H1 (cell line): ENCODE results near the gene AURKB. TPM values are rescaled to one million over a fixed set of nuclear protein-coding genes. Genes with fewer than 3 reads are reported as not detected.

Experiments used
- CTCF ChIA-PET: fragments of 300-600 bp; sonication (Branson Sonifier 250); formaldehyde crosslinking; loops from one replicate; lab custom pipeline; 2021; ENCODE audit not compliant: partially characterized antibody; lab: Charles Lee
- POLR2A ChIA-PET: fragments of 300-600 bp; sonication (Branson Sonifier 250); formaldehyde crosslinking; loops from one replicate; lab custom pipeline; 2021; ENCODE audit warnings: inconsistent platforms; ENCODE audit not compliant: partially characterized antibody; lab: Charles Lee
- DNase-seq, 2 experiments: peaks; one replicate each; pipeline versions ENCODE4 v3.0.0 to v3.0.0-alpha.2; 2010 to 2022; ENCODE audit warnings: low spot score in 2 of 2, low read depth in 1 of 2, mixed read lengths in 1 of 2
- FAIRE-seq: peaks from 2 replicates; lab custom pipeline; 2011; peaks lifted over from hg19 to GRCh38; lab: Jason Lieb, UNC
- H2AFZ ChIP-seq: 2 replicates; pipeline ENCODE4 v1.8.1; 2012; ENCODE audit warnings: low read length, inconsistent platforms
- H2AK5ac ChIP-seq: 2 replicates; pipeline ENCODE4 v1.6.1; 2013; ENCODE audit warnings: low read depth, low read length
- H2BK120ac ChIP-seq: replicated peaks from 2 replicates; pipeline ENCODE3; 2013; ENCODE audit warnings: low read depth, low read length, inconsistent platforms
- H2BK12ac ChIP-seq: 2 replicates; pipeline ENCODE4 v1.6.1; 2013; ENCODE audit warnings: low read depth, low read length
- H2BK15ac ChIP-seq: 2 replicates; pipeline ENCODE4 v1.6.1; 2013; ENCODE audit warnings: low read length
- H2BK20ac ChIP-seq: 2 replicates; pipeline ENCODE4 v1.6.1; 2013; ENCODE audit warnings: low read length
- H2BK5ac ChIP-seq: 2 replicates; pipeline ENCODE4 v1.6.1; 2013; ENCODE audit warnings: low read depth, low read length
- H3K14ac ChIP-seq: 2 replicates; pipeline ENCODE4 v1.6.1; 2013; ENCODE audit warnings: inconsistent platforms; ENCODE audit not compliant: insufficient read length
- H3K18ac ChIP-seq: 2 replicates; pipeline ENCODE4 v1.6.1; 2013; ENCODE audit warnings: low read length; ENCODE audit errors: extremely low read depth
- H3K23ac ChIP-seq: 2 replicates; pipeline ENCODE4 v1.6.1; 2013; ENCODE audit warnings: inconsistent platforms; ENCODE audit not compliant: insufficient read length
- H3K23me2 ChIP-seq: 2 replicates; pipeline ENCODE4 v1.6.1; 2013; ENCODE audit warnings: low read depth, low read length
- H3K27ac ChIP-seq: 2 replicates; pipeline ENCODE4 v1.6.1; 2011; ENCODE audit warnings: low read depth, low read length, inconsistent platforms
- H3K27me3 ChIP-seq, 4 experiments: replicated peaks in 1 of 4; 1 replicate in 1 of 4; 2 replicates in 3 of 4; pipeline versions ENCODE4 v1.6.1 to v1.8.1; 2011 to 2013; ENCODE audit warnings: low read length in 3 of 4, mild to moderate bottlenecking in 3 of 4, inconsistent platforms in 2 of 4, mixed read lengths in 2 of 4, moderate library complexity in 1 of 4; ENCODE audit not compliant: control insufficient read depth in 3 of 4, insufficient read depth in 3 of 4; ENCODE audit errors: extremely low read depth in 1 of 4
- H3K36me3 ChIP-seq, 4 experiments: 2 replicates each; pipeline versions ENCODE4 v1.6.1 to v1.8.1; 2011 to 2013; ENCODE audit warnings: mild to moderate bottlenecking in 4 of 4, low read length in 3 of 4, moderate library complexity in 2 of 4, control low read depth in 1 of 4, inconsistent platforms in 1 of 4; ENCODE audit not compliant: insufficient read depth in 4 of 4, control insufficient read depth in 2 of 4
- H3K4ac ChIP-seq: replicated peaks from 2 replicates; pipeline ENCODE3; 2013; ENCODE audit warnings: low read length, low read depth, mixed read lengths, inconsistent platforms; ENCODE audit not compliant: insufficient read length
- H3K4me1 ChIP-seq, 4 experiments: replicated peaks in 1 of 4; 1 replicate in 1 of 4; 2 replicates in 3 of 4; pipeline versions ENCODE4 v1.6.1 to v1.8.1; 2011 to 2013; ENCODE audit warnings: low read length in 3 of 4, inconsistent platforms in 2 of 4, mixed read lengths in 1 of 4; ENCODE audit not compliant: insufficient read depth in 4 of 4, control insufficient read depth in 3 of 4
- H3K4me2 ChIP-seq, 2 experiments: 2 replicates each; pipeline versions ENCODE4 v1.6.1 to v1.8.1; 2011 to 2013; ENCODE audit warnings: low read depth in 2 of 2, low read length in 2 of 2, control low read depth in 1 of 2, inconsistent platforms in 1 of 2, mild to moderate bottlenecking in 1 of 2; ENCODE audit not compliant: insufficient read depth in 1 of 2
- H3K4me3 ChIP-seq, 4 experiments: fragments of 200-600, 300-600 bp in 1 of 4; sonication (generic), shearing (Covaris generic), sonication (Bioruptor Twin) in 1 of 4; 2 replicates each; pipeline versions ENCODE4 v1.5.1 to v1.8.1; 2011 to 2016; ENCODE audit warnings: low read length in 4 of 4, low read depth in 3 of 4, control low read depth in 2 of 4, inconsistent platforms in 2 of 4, mild to moderate bottlenecking in 2 of 4, mixed read lengths in 1 of 4, moderate library complexity in 1 of 4; ENCODE audit not compliant: insufficient read depth in 2 of 4; ENCODE audit errors: extremely low read depth in 1 of 4
- H3K56ac ChIP-seq: replicated peaks from 2 replicates; pipeline ENCODE3; 2013; ENCODE audit warnings: low read depth, mild to moderate bottlenecking, mixed read lengths, low read length, inconsistent platforms; ENCODE audit not compliant: insufficient read length
- H3K79me1 ChIP-seq: 2 replicates; pipeline ENCODE4 v1.6.1; 2013; ENCODE audit warnings: low read depth, low read length, control low read depth
- H3K79me2 ChIP-seq, 2 experiments: 2 replicates each; pipeline versions ENCODE4 v1.6.1 to v1.8.1; 2012 to 2013; ENCODE audit warnings: low read length in 2 of 2, mild to moderate bottlenecking in 2 of 2, inconsistent platforms in 1 of 2; ENCODE audit not compliant: insufficient read depth in 2 of 2, control insufficient read depth in 1 of 2
- H3K9ac ChIP-seq, 4 experiments: replicated peaks in 1 of 4; 1 replicate in 1 of 4; 2 replicates in 3 of 4; pipeline versions ENCODE4 v1.6.1 to v1.8.1; 2011 to 2013; ENCODE audit warnings: low read depth in 3 of 4, low read length in 3 of 4, control low read depth in 2 of 4, mild to moderate bottlenecking in 2 of 4, moderate library complexity in 2 of 4, inconsistent platforms in 1 of 4; ENCODE audit errors: extremely low read depth in 1 of 4
- H3K9me3 ChIP-seq, 2 experiments: 2 replicates each; pipeline versions ENCODE4 v1.6.1 to v1.8.1; 2012 to 2013; ENCODE audit warnings: mild to moderate bottlenecking in 2 of 2, moderate library complexity in 2 of 2, control low read depth in 1 of 2, inconsistent platforms in 1 of 2, low read depth in 1 of 2, low read length in 1 of 2, mixed read lengths in 1 of 2; ENCODE audit not compliant: insufficient read depth in 2 of 2
- H4K20me1 ChIP-seq, 2 experiments: replicated peaks in 1 of 2; 2 replicates each; pipeline versions ENCODE3 to v1.8.1; 2011 to 2013; ENCODE audit warnings: inconsistent platforms in 2 of 2, low read length in 2 of 2, mild to moderate bottlenecking in 1 of 2; ENCODE audit not compliant: insufficient read depth in 2 of 2, control insufficient read depth in 1 of 2
- H4K5ac ChIP-seq: 2 replicates; pipeline ENCODE4 v1.6.1; 2013; ENCODE audit warnings: low read length, low read depth, mixed read lengths, inconsistent platforms; ENCODE audit not compliant: insufficient read length
- H4K8ac ChIP-seq: 2 replicates; pipeline ENCODE4 v1.8.0; 2013; ENCODE audit warnings: mild to moderate bottlenecking, moderate library complexity, low read length, inconsistent platforms; ENCODE audit not compliant: insufficient read depth; ENCODE audit errors: extremely low read depth
- H4K91ac ChIP-seq: replicated peaks from 2 replicates; pipeline ENCODE3; 2013; ENCODE audit warnings: low read length, mixed read lengths, inconsistent platforms; ENCODE audit not compliant: insufficient read length
- BACH1 ChIP-seq: IDR thresholded peaks from 2 replicates; pipeline ENCODE4 v1.6.1; 2012; ENCODE audit warnings: low read length, improper control_type of control experiment
- CHD1 ChIP-seq: IDR thresholded peaks from 2 replicates; pipeline ENCODE4 v1.6.1; 2012; ENCODE audit warnings: low read depth, low read length, improper control_type of control experiment
- CTBP2 ChIP-seq: IDR thresholded peaks from 2 replicates; pipeline ENCODE4 v1.7.0; 2011; ENCODE audit warnings: borderline replicate concordance, mild to moderate bottlenecking, moderate library complexity, mixed read lengths, low read length; ENCODE audit not compliant: insufficient read depth, insufficient read length
- EP300 ChIP-seq, 2 experiments: IDR thresholded peaks; 1 replicate in 1 of 2; 2 replicates in 1 of 2; pipeline ENCODE4 v1.6.1; 2011 to 2012; ENCODE audit warnings: low read depth in 2 of 2, low read length in 2 of 2, mild to moderate bottlenecking in 2 of 2, borderline replicate concordance in 1 of 2, inconsistent platforms in 1 of 2, moderate library complexity in 1 of 2
- FOSL1 ChIP-seq: IDR thresholded peaks from 2 replicates; pipeline ENCODE4 v1.6.1; 2011; ENCODE audit warnings: mild to moderate bottlenecking, low read depth, low read length, moderate library complexity; ENCODE audit not compliant: insufficient read depth
- PHF8 ChIP-seq: fragments of 200-600 bp; sonication (generic); conservative IDR thresholded peaks from 2 replicates; pipeline ENCODE4 v1.7.1; 2012; ENCODE audit warnings: low read depth, mild to moderate bottlenecking, inconsistent platforms, low read length, moderate library complexity
- POLR2A ChIP-seq, 2 experiments: IDR thresholded peaks; 1 replicate in 1 of 2; 2 replicates in 1 of 2; pipeline ENCODE4 v1.6.1; 2011; ENCODE audit warnings: low read depth in 2 of 2, low read length in 2 of 2, mild to moderate bottlenecking in 2 of 2; ENCODE audit errors: control extremely low read depth in 1 of 2
- RAD21 ChIP-seq, 2 experiments: IDR thresholded peaks in 1 of 2; conservative IDR thresholded peaks in 1 of 2; 2 replicates each; pipeline ENCODE4 v1.6.1; 2011; ENCODE audit warnings: low read depth in 2 of 2, low read length in 2 of 2, improper control_type of control experiment in 1 of 2, inconsistent platforms in 1 of 2, mild to moderate bottlenecking in 1 of 2, moderate library complexity in 1 of 2
- SP4 ChIP-seq: IDR thresholded peaks from 2 replicates; pipeline ENCODE4 v1.6.1; 2012; ENCODE audit warnings: low read length, inconsistent platforms
- TEAD4 ChIP-seq: IDR thresholded peaks from 2 replicates; pipeline ENCODE4 v1.6.1; 2012; ENCODE audit warnings: low read depth, low read length, inconsistent platforms, mixed read lengths
- YY1 ChIP-seq: IDR thresholded peaks from 2 replicates; pipeline ENCODE4 v1.6.1; 2011; ENCODE audit warnings: low read depth, mild to moderate bottlenecking, low read length
- WGBS, 2 experiments: shearing (Covaris generic) in 1 of 2; methylation state at CpG; one replicate each; pipeline versions ENCODE4 v1.1.6 to v1.1.7; 2013 to 2015; ENCODE audit warnings: low lambda C conversion rate in 2 of 2, mixed read lengths in 2 of 2, inconsistent platforms in 1 of 2, low coverage in 1 of 2, missing lambda C conversion rate in 1 of 2; ENCODE audit not compliant: insufficient replicate concordance in 2 of 2, insufficient coverage in 1 of 2, insufficient read length in 1 of 2; ENCODE audit errors: extremely low coverage in 1 of 2, missing lambda C conversion rate in 1 of 2; 5-methylcytosine and 5-hydroxymethylcytosine counted together
- polyA plus RNA-seq, 7 experiments: library from polyadenylated mRNA; depleted of rRNA in 3 of 7; stranded (reverse) in 5 of 7; unstranded in 2 of 7; fragments of >200 nt in 5 of 7; fragments of 200-250 nt in 2 of 7; gene quantifications; 1 replicate in 5 of 7; 2 replicates in 1 of 7; 4 replicates in 1 of 7; pipeline versions ENCODE4 v1.2.1 to v1.2.3, GENCODE V29; 2011 to 2013; ENCODE audit warnings: missing spikeins in 2 of 7, mixed read lengths in 2 of 7
- total RNA-seq: library from RNA; stranded (reverse); fragmentation: NEBNext Ultra II Directional; extraction: Animal tissue kit (Norgen Biotek cat#: 25700); gene quantifications from 2 replicates; pipeline ENCODE4 v1.2.1, GENCODE V29; 2021

Gene AURKB
- total and polyA plus RNA-seq, 2 of the 8 experiments (the other 6 are each of a cell fraction or from before 2014, with no cell fraction given), result 102 to 160 TPM

- CTCF ChIA-PET, result interaction anchor here (0.5 to 4.1 kb wide), 15 partner anchors 10 to 160 kb away, joined by 3 to 26 read pairs (median 4); no protein-coding TSS in a partner anchor
- TF ChIP-seq EP300 (IDR thresholded peaks at IDR 0.05; ENCODE audit: borderline replicate concordance in 1 of 2, low read depth in 2 of 2, low read length in 2 of 2), result no peak
- TF ChIP-seq CHD1, result no peak
- TF ChIP-seq CTBP2, result no peak
- no peak for TF ChIP-seq BACH1
- no peak for TF ChIP-seq YY1
- TF ChIP-seq SP4, result peak; percentile 67; the same call in 1 of the 2 replicates
- peak; percentile 71 for TF ChIP-seq TEAD4
- TF ChIP-seq PHF8, result no peak; the same call in 1 of the 2 replicates
- peak in 1 of 2 experiments; percentile 10; a peak in 1 of 3 replicates for TF ChIP-seq POLR2A (IDR thresholded peaks at IDR 0.05; ENCODE audit: control extremely low read depth in 1 of 2, low read depth in 2 of 2, low read length in 2 of 2)
- TF ChIP-seq RAD21 (IDR thresholded peaks at IDR 0.05 in 1 of 2, conservative IDR thresholded peaks at IDR 0.05 in 1 of 2; ENCODE audit: low read depth in 2 of 2, low read length in 2 of 2), result no peak
- no peak for TF ChIP-seq FOSL1
Observed at GRCh38 chr17:8221663-8222379, 11.4 kb upstream of the AURKB start.

More at GRCh38 chr17:8221663-8222379, 11.4 kb upstream of the AURKB start:
- no peak overlapping the region for H2AK5ac ChIP-seq
- H4K20me1 ChIP-seq, result peaks cover 2% of the 10 kb centered on the region in 2 experiments
- peak overlapping the region; percentile 17; the same call in 1 of the 2 replicates for H2AFZ ChIP-seq
- peak overlapping the region; percentile 45 for H4K91ac ChIP-seq
- POLR2A ChIA-PET, result interaction anchor here (0.8 to 53.4 kb wide), 17 partner anchors 13 to 160 kb away, joined by 3 to 1521 read pairs (median 6); partner anchors contain the start of genes AURKB, BORCS6, CTC1 and PFAS
- H3K9ac ChIP-seq, result peak overlapping the region in 3 of 4 experiments; percentile 67 to 84 (median 74); a peak in 6 of 7 replicates
- H3K27ac ChIP-seq, result peak overlapping the region; percentile 33
- peak overlapping the region; percentile 72 for H2BK5ac ChIP-seq
- peaks cover 19% of the 10 kb centered on the region for H3K23me2 ChIP-seq
- H2BK15ac ChIP-seq, result no peak overlapping the region
- no peak overlapping the region; the same call in 1 of the 2 replicates for H2BK12ac ChIP-seq
- H4K8ac ChIP-seq, result peak overlapping the region; percentile 79; the same call in 1 of the 2 replicates
- no peaks in the 10 kb centered on the region for H3K79me1 ChIP-seq
- H3K36me3 ChIP-seq, result no peaks in the 10 kb centered on the region
- DNase-seq (peak; percentile 79 to 98), FAIRE-seq (peak; percentile 45)
- peaks cover 0 to 10% (median under 1%) of the 10 kb centered on the region in 4 experiments; a peak in 4 of 7 replicates for H3K4me1 ChIP-seq
- H3K14ac ChIP-seq, result no peak overlapping the region
- H3K4me3 ChIP-seq, result peak overlapping the region; percentile 67 to 97 (median 88)
- peak overlapping the region; percentile 89 to 96 for H3K4me2 ChIP-seq
- H3K4ac ChIP-seq, result no peak overlapping the region
- no peak overlapping the region for H3K23ac ChIP-seq
- no peak overlapping the region for H2BK20ac ChIP-seq
- no peaks in the 10 kb centered on the region for H3K79me2 ChIP-seq
- peak overlapping the region; percentile 71 for H4K5ac ChIP-seq
- no peaks in the 10 kb centered on the region for H3K27me3 ChIP-seq
- no peaks in the 10 kb centered on the region for H3K9me3 ChIP-seq
- H3K18ac ChIP-seq, result peak overlapping the region; percentile 91
- H2BK120ac ChIP-seq, result no peak overlapping the region
- H3K56ac ChIP-seq, result peak overlapping the region; percentile 71
- WGBS, 2 experiments, result 0% methylated on average over 31 of the region's 40 CpGs; no CpG with 5 or more reads in 1 of the 2 experiments
